Kidney epithelial cell (primary cell): ENCODE measurements around the gene IZUMO4. TPM values are rescaled to one million over a fixed set of nuclear protein-coding genes. Genes with fewer than 3 reads are reported as not detected.

Experiments
- DNase-seq: peaks from one replicate; pipeline ENCODE4 v3.0.0-alpha.2; 2010; ENCODE audit warnings: low read depth
- H3K27me3 ChIP-seq: 2 replicates; pipeline ENCODE4 v1.6.0; 2011; ENCODE audit warnings: low read length; ENCODE audit not compliant: control insufficient read depth, insufficient read depth
- H3K36me3 ChIP-seq: 2 replicates; pipeline ENCODE4 v1.5.1; 2011; ENCODE audit warnings: low read length; ENCODE audit not compliant: control insufficient read depth, insufficient read depth
- H3K4me3 ChIP-seq: 2 replicates; pipeline ENCODE4 v1.5.1; 2011; ENCODE audit warnings: low read depth, mild to moderate bottlenecking, control low read depth, low read length
- total RNA-seq: library from RNA; depleted of rRNA; stranded (reverse); fragments of >200 nt; gene quantifications from 2 replicates; pipeline ENCODE4 v1.2.3, GENCODE V29; 2015
- TF ChIP-seq, protein P1 (sequence below): IDR thresholded peaks from 2 replicates; pipeline ENCODE4 v1.5.1; 2011; ENCODE audit warnings: mild to moderate bottlenecking, moderate library complexity, low read length, control low read depth, inconsistent platforms; ENCODE audit not compliant: insufficient read depth, poor library complexity, severe bottlenecking

IZUMO4 gene
- total RNA-seq, 1 donor from 2014 or later, result 3.8 TPM

DNA sequence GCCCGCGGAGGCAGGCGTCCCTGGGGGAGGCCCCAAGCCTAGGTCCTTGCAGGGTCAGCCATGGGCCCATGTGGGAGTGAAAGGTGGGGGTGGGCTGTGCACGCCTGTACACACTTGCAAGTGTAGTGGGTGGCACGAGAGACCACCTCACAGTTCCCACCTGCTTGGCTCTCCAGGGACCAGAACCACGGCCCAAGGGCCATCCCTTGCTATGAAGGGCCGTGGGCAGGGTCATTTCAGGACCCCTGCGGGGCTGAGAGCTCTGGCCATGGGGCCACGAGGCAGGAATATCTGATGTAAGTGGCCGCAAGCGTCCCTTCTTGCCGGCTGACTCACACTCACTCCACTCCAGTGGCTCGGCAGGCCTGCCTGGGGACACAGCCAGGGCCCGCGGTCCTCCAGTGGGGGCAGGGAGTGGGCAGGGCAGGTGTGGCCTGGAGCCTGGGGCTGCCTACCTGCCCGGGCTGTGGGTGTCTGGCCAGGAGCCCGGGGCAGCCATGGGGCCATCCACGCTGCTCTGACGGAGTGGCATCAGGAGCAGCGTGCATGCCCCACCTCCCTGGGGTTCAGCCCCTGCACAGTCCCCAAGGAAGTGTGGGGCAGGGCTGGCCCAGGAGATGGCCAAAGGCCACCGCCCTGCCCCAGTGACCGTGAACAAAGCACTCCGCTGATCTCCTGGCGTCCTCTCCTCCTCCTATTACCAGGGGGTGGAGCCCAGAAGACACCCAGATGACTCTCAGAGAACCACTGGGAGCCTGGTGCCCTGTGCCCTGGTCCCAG is 37.1 kb upstream of the IZUMO4 start:
- H3K4me3 ChIP-seq, result no peak overlapping the region

DNA sequence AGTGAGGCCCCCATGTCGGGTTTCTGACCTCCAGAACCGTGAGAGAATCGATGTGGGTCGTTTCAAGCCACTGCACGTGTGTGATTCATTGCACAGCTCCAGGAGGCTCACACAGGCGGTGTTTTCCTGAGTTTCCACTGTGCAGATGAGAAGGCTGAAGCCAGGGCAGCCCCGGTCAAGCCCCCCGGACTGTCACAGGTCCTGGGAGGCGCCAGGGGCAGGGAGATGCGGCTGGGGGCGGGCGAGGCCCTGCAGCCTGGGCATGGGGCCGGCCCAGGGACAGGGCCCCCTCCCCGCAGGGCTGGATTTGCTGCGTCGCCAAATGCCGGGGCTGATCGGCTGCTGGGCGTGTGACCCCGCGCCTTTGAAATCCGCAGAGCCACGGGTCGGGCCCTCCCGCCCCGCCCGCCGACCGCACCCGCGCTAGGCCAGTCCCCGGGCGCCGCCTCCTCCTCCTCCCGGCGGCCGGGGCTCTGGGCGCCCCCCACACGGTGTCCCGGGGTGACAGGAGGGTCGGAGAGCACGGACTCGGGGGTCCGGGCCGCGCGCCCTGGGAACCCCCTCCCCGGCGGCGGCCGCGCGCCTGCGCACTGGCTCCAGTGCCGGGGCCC is 35.7 kb upstream of the IZUMO4 start:
- peak overlapping the region; percentile 50 for H3K4me3 ChIP-seq
- no peaks in the 10 kb centered on the region for H3K27me3 ChIP-seq
- TF ChIP-seq, protein P1, sequence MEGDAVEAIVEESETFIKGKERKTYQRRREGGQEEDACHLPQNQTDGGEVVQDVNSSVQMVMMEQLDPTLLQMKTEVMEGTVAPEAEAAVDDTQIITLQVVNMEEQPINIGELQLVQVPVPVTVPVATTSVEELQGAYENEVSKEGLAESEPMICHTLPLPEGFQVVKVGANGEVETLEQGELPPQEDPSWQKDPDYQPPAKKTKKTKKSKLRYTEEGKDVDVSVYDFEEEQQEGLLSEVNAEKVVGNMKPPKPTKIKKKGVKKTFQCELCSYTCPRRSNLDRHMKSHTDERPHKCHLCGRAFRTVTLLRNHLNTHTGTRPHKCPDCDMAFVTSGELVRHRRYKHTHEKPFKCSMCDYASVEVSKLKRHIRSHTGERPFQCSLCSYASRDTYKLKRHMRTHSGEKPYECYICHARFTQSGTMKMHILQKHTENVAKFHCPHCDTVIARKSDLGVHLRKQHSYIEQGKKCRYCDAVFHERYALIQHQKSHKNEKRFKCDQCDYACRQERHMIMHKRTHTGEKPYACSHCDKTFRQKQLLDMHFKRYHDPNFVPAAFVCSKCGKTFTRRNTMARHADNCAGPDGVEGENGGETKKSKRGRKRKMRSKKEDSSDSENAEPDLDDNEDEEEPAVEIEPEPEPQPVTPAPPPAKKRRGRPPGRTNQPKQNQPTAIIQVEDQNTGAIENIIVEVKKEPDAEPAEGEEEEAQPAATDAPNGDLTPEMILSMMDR, result no peak
- peak; percentile 70 for DNase-seq
- no peaks in the 10 kb centered on the region for H3K36me3 ChIP-seq

More for the DNA sequence above, 37.1 kb upstream of the IZUMO4 start:
- H3K27me3 ChIP-seq, result no peaks in the 10 kb centered on the region
- DNase-seq, result no peak
- H3K36me3 ChIP-seq, result no peaks in the 10 kb centered on the region
- TF ChIP-seq, protein P1, result no peak

DNA sequence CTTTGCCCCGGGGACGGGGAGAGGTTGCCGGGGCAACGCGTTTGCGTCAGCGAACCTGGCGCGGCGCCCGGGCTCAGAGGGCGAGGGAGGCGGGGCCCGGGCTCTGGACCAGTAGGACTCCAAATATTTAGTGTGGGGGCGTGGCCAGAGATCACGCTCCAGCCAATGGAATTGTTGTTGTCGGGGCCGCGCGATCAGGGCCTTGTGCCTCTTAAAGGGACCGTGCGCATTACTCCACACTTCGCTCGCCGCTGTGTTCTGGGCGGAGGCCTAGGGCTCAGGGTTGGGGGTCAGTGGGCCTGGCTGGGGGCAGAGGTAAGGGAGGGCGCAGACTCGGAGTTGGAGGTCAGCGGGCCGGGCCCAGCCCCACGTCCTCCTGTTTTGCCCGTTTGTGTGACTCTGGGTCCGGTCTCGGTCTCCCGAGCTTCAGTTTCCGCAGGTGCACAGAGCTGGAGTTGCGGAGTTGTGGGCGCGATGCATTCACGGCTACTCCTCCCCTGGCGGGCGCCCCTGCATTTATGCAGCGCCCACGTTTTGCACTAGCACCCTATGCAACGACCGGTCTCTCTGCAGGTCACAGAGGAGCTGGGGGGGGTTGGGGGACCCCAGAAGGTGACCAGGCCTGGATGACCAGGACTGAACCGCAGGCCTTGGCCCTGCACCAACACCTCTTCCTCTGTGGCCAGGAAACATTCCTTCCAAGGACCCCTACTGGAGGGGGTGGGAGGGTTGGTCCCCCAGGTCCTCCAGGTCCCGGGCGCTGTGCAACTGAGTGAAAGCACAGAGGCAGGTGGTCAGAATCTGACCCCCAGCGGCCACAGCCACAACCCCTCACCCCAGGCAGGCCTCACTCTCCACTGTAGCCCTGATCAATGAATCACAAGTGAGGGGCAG is 35.0 kb upstream of the IZUMO4 start:
- Histone ChIP-seq H3K4me3 (peak overlapping the region; percentile 64), H3K27me3 (no peaks in the 10 kb centered on the region), H3K36me3 (no peaks in the 10 kb centered on the region)
- TF ChIP-seq, protein P1, result no peak
- DNase-seq, result peak; percentile 84

DNA sequence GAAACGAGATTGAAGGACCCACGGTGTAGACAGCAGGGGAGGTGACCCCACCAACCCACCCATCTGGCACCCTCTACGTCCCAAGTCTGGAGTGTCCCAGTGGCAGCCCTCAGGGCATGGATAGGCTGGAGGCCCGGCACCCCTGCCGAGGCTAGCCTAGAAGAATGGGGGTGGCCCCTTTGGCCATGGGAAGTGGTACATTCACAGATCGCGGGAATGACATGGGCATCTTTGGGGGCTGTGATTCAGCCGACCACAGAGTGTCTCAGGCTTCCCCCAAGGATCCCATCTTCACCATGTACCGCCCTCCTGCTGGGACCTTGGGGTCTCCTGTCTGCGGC is 34.4 kb upstream of the IZUMO4 start:
- no peak for DNase-seq
- TF ChIP-seq, protein P1, result no peak
- Histone ChIP-seq H3K4me3 (peak overlapping the region; percentile 64), H3K27me3 (no peaks in the 10 kb centered on the region), H3K36me3 (no peaks in the 10 kb centered on the region)

DNA sequence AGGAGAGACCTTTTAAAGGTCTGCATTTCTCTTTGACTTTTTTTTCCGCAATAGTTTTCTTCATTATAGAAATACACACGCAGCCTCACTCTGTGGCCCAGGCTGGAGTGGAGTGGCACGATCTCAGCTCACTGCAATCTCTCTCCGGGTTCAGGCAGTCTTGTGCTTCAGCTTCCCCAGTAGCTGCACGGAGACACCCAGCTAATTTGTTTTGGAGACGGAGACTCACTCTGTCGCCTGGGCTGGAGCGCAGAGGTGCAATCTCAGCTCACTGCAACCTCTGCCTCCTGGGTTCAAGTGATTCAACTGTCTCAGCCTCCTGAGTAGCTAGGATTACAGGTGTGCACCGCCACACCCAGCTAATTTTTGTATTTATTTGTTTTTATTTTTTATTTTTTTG is 33.9 kb upstream of the IZUMO4 start:
- H3K4me3 ChIP-seq, result no peak overlapping the region

More for the DNA sequence above, 33.9 kb upstream of the IZUMO4 start:
- TF ChIP-seq, protein P1, result no peak
- Histone ChIP-seq H3K36me3 (no peaks in the 10 kb centered on the region), H3K27me3 (no peaks in the 10 kb centered on the region)
- no peak for DNase-seq
